MM.1S (cell line): Measurements from ENCODE around the gene CLEC2B.

Source experiments
- DNase-seq: peaks from one replicate; pipeline ENCODE4 v3.0.0-alpha.2; 2015
- H2AFZ ChIP-seq: fragments of 300-600 bp; sonication (generic); 2 replicates; pipeline ENCODE4 v1.6.0; 2016; ENCODE audit warnings: antibody characterized with exemption, low read length
- H3F3A ChIP-seq: fragments of 300-600 bp; sonication (generic); 2 replicates; pipeline ENCODE4 v1.6.1; 2016; ENCODE audit warnings: mild to moderate bottlenecking, antibody characterized with exemption, low read length, moderate library complexity, mixed read lengths; ENCODE audit not compliant: insufficient read depth
- H3K27ac ChIP-seq: fragments of 300-600 bp; sonication (generic); 2 replicates; pipeline ENCODE4 v1.5.1; 2016; ENCODE audit warnings: mild to moderate bottlenecking, low read length
- H3K27me3 ChIP-seq: fragments of 300-600 bp; sonication (generic); replicated peaks from 2 replicates; pipeline ENCODE4 v1.6.0; 2016; ENCODE audit warnings: low read length; ENCODE audit not compliant: insufficient read depth
- H3K36me3 ChIP-seq: fragments of 300-600 bp; sonication (generic); replicated peaks from 2 replicates; pipeline ENCODE4 v1.6.1; 2016; ENCODE audit warnings: mild to moderate bottlenecking, low read length, mixed read lengths; ENCODE audit not compliant: insufficient read depth
- H3K4me1 ChIP-seq: fragments of 300-600 bp; sonication (generic); 2 replicates; pipeline ENCODE4 v1.6.1; 2016; ENCODE audit warnings: low read length, mixed read lengths
- H3K4me2 ChIP-seq: fragments of 300-600 bp; sonication (generic); 2 replicates; pipeline ENCODE4 v1.6.0; 2016; ENCODE audit warnings: low read depth, low read length
- H3K4me3 ChIP-seq: fragments of 300-600 bp; sonication (generic); 2 replicates; pipeline ENCODE4 v1.5.1; 2016; ENCODE audit warnings: low read length, mixed read lengths
- H3K79me2 ChIP-seq: fragments of 300-600 bp; sonication (generic); 2 replicates; pipeline ENCODE4 v1.6.1; 2016; ENCODE audit warnings: mixed run types, low read length, mixed read lengths
- H3K9ac ChIP-seq: fragments of 300-600 bp; sonication (generic); 2 replicates; pipeline ENCODE4 v1.6.1; 2016; ENCODE audit warnings: low read length, mixed read lengths
- H3K9me2 ChIP-seq: fragments of 300-600 bp; sonication (generic); replicated peaks from 2 replicates; pipeline ENCODE4 v1.6.1; 2016; ENCODE audit warnings: mild to moderate bottlenecking, low read length, mixed read lengths; ENCODE audit not compliant: insufficient read depth
- H3K9me3 ChIP-seq: fragments of 300-600 bp; sonication (generic); replicated peaks from 2 replicates; pipeline ENCODE4 v1.6.1; 2016; ENCODE audit warnings: mild to moderate bottlenecking, low read length, mixed read lengths; ENCODE audit not compliant: insufficient read depth
- H4K20me1 ChIP-seq: fragments of 300-600 bp; sonication (generic); 2 replicates; pipeline ENCODE4 v1.6.1; 2016; ENCODE audit warnings: mild to moderate bottlenecking, low read length, moderate library complexity, mixed read lengths; ENCODE audit not compliant: insufficient read depth
- CTCF ChIP-seq: fragments of 300-600 bp; sonication (generic); IDR thresholded peaks from 2 replicates; pipeline ENCODE4 v1.5.1; 2016; ENCODE audit warnings: antibody characterized with exemption, low read length, mixed read lengths
- EZH2 ChIP-seq: fragments of 300-600 bp; sonication (generic); optimal IDR thresholded peaks from 2 replicates; pipeline ENCODE3; 2017; ENCODE audit warnings: low read depth, mild to moderate bottlenecking, antibody characterized with exemption, low read length, mixed read lengths
- EZH2phosphoT487 ChIP-seq: fragments of 300-600 bp; sonication (generic); IDR thresholded peaks from 2 replicates; pipeline ENCODE4 v1.6.1; 2018; ENCODE audit warnings: antibody characterized with exemption, low read length

Gene CLEC2B

GRCh38 chr12:9895215-9895971 lies 26.2 kb upstream of the CLEC2B start:
- Histone ChIP-seq H3K27ac (no peak overlapping the region), H3K9ac (no peak overlapping the region), H4K20me1 (no peaks in the 10 kb centered on the region), H3K4me2 (no peak overlapping the region), H3K36me3 (no peaks in the 10 kb centered on the region), H3K4me3 (no peak overlapping the region), H3K9me3 (no peaks in the 10 kb centered on the region), H3K4me1 (no peaks in the 10 kb centered on the region), H3K79me2 (no peaks in the 10 kb centered on the region), H3F3A (no peaks in the 10 kb centered on the region), H3K9me2 (no peaks in the 10 kb centered on the region), H3K27me3 (no peaks in the 10 kb centered on the region), H2AFZ (no peak overlapping the region)
- TF ChIP-seq EZH2 = no peak
- TF ChIP-seq EZH2phosphoT487 = no peak
- TF ChIP-seq CTCF = no peak
- DNase-seq = no peak

- Histone ChIP-seq H4K20me1 (no peaks in the 10 kb centered on the region), H3K4me2 (no peak overlapping the region), H2AFZ (no peak overlapping the region), H3K4me1 (no peaks in the 10 kb centered on the region), H3F3A (no peaks in the 10 kb centered on the region), H3K9ac (no peak overlapping the region), H3K9me2 (no peaks in the 10 kb centered on the region), H3K79me2 (no peaks in the 10 kb centered on the region), H3K27ac (no peak overlapping the region), H3K9me3 (no peaks in the 10 kb centered on the region), H3K4me3 (no peak overlapping the region), H3K36me3 (no peaks in the 10 kb centered on the region), H3K27me3 (no peaks in the 10 kb centered on the region)
- TF ChIP-seq CTCF (no peak), EZH2 (no peak), EZH2phosphoT487 (no peak)
- no peak for DNase-seq
These were observed 19.6 kb upstream of the CLEC2B start for GRCh38 chr12:9888665-9889273.

- no peak overlapping the region for H3K27ac ChIP-seq
- no peaks in the 10 kb centered on the region for H3K9me2 ChIP-seq
- TF ChIP-seq EZH2 = no peak
- no peak for TF ChIP-seq CTCF
- TF ChIP-seq EZH2phosphoT487 = no peak
- no peak overlapping the region for H3K9ac ChIP-seq
- H3F3A ChIP-seq = no peaks in the 10 kb centered on the region
- no peaks in the 10 kb centered on the region for H4K20me1 ChIP-seq
- H2AFZ ChIP-seq = no peak overlapping the region
- H3K4me1 ChIP-seq = peaks cover 11% of the 10 kb centered on the region
- H3K79me2 ChIP-seq = no peaks in the 10 kb centered on the region
- H3K4me2 ChIP-seq = no peak overlapping the region
- DNase-seq = no peak
- no peaks in the 10 kb centered on the region for H3K27me3 ChIP-seq
- no peak overlapping the region for H3K4me3 ChIP-seq
- H3K9me3 ChIP-seq = no peaks in the 10 kb centered on the region
- H3K36me3 ChIP-seq = no peaks in the 10 kb centered on the region
These were observed 14.0 kb upstream of the CLEC2B start for GRCh38 chr12:9883175-9883574.
